Spleen (tissue), 11 donors: ENCODE results near the gene ZKSCAN1. TPM values are rescaled to one million over a fixed set of nuclear protein-coding genes. Genes with fewer than 3 reads are reported as not detected.
"Not testable (repeated sequence)": the region's sequence is repeated elsewhere in the genome, so short reads cannot be mapped to it uniquely, and the experiment has no call there.

Experiments used
- DNase-seq: peaks from one replicate; pipeline ENCODE4 v3.0.0-alpha.2; 2020
- H3K27ac ChIP-seq, 8 donors: fragments of 200-600 bp; sonication (generic) in 7 of 8; 1 replicate in 4 of 8; 2 replicates in 4 of 8; pipeline versions ENCODE4 v1.5.0 to v1.8.0; 2016 to 2021; ENCODE audit warnings: inconsistent platforms in 4 of 8, mild to moderate bottlenecking in 4 of 8, moderate library complexity in 1 of 8
- H3K27me3 ChIP-seq, 7 donors: fragments of 200-600 bp; sonication (generic) in 6 of 7; replicated peaks in 1 of 7; 1 replicate in 4 of 7; 2 replicates in 3 of 7; pipeline versions ENCODE4 v1.5.0 to v1.8.0; 2016 to 2021; ENCODE audit warnings: inconsistent platforms in 3 of 7, mild to moderate bottlenecking in 1 of 7
- H3K36me3 ChIP-seq, 6 donors: fragments of 200-600 bp; sonication (generic) in 5 of 6; 1 replicate in 4 of 6; 2 replicates in 2 of 6; pipeline versions ENCODE4 v1.5.0 to v1.8.0; 2016 to 2021; ENCODE audit warnings: inconsistent platforms in 2 of 6
- H3K4me1 ChIP-seq, 6 donors: fragments of 200-600 bp; sonication (generic) in 5 of 6; 1 replicate in 3 of 6; 2 replicates in 3 of 6; pipeline versions ENCODE4 v1.5.0 to v1.8.0; 2016 to 2021; ENCODE audit warnings: inconsistent platforms in 3 of 6
- H3K4me3 ChIP-seq, 8 donors: fragments of 200-600 bp; sonication (generic) in 7 of 8; 1 replicate in 4 of 8; 2 replicates in 4 of 8; pipeline versions ENCODE4 v1.5.0 to v1.8.0; 2016 to 2021; ENCODE audit warnings: inconsistent platforms in 4 of 8, mild to moderate bottlenecking in 4 of 8, moderate library complexity in 2 of 8
- H3K9me3 ChIP-seq, 8 donors: fragments of 200-600 bp; sonication (generic) in 7 of 8; 1 replicate in 4 of 8; 2 replicates in 4 of 8; pipeline versions ENCODE4 v1.5.0 to v1.8.0; 2016 to 2021; ENCODE audit warnings: inconsistent platforms in 4 of 8
- CTCF ChIP-seq, 11 experiments: fragments of 200-600 bp in 7 of 11; fragments of 450-650 bp in 4 of 11; sonication (generic) in 4 of 11; IDR thresholded peaks in 8 of 11; conservative IDR thresholded peaks in 3 of 11; 1 replicate in 7 of 11; 2 replicates in 4 of 11; pipeline versions ENCODE4 v1.4.0 to v1.8.0; 2016 to 2021; ENCODE audit warnings: antibody characterized with exemption in 11 of 11, inconsistent platforms in 4 of 11, mild to moderate bottlenecking in 1 of 11
- POLR2A ChIP-seq, 3 donors: fragments of 450-650 bp; IDR thresholded peaks; one replicate each; pipeline ENCODE4 v1.5.1; 2017; ENCODE audit warnings: antibody characterized with exemption in 3 of 3, mild to moderate bottlenecking in 1 of 3
- POLR2AphosphoS5 ChIP-seq, 3 donors: sonication (generic); formaldehyde crosslinking; IDR thresholded peaks; one replicate each; pipeline ENCODE4 v1.5.1; 2017; ENCODE audit warnings: antibody characterized with exemption in 3 of 3
- WGBS, 5 donors: extraction: QIAGEN DNeasy Blood & Tissue Kit in 3 of 5; methylation state at CpG; one replicate each; pipeline versions ENCODE4 v1.1.5 to v1.1.7; 2013 to 2018; 5-methylcytosine and 5-hydroxymethylcytosine counted together
- intact Hi-C: fragments of 100-400 bp; cut with DNase I; formaldehyde crosslinking; loops from one replicate; pipeline ENCODE4 v1.15.0; 2023; ENCODE audit warnings: low total_unique reads
- polyA plus RNA-seq, 3 donors: library from polyadenylated mRNA; stranded (reverse); fragments of 200-250 nt; gene quantifications; one replicate each; pipeline ENCODE4 v1.2.1, GENCODE V29; 2013
- total RNA-seq, 7 donors: library from RNA; depleted of rRNA in 3 of 7; stranded (reverse); fragments of >200 nt in 3 of 7; fragmentation: NEBNext Ultra II Directional in 4 of 7; extraction: Animal tissue kit (Norgen Biotek cat#: 25700) in 4 of 7; gene quantifications; one replicate each; pipeline versions ENCODE4 v1.1.0 to v1.2.1, GENCODE V29; 2016 to 2021
- donor health status: healthy with polysubstance abuse.
- donor health status: DM: no; HTN: no; CAD: no; lungs with moderate emphysema.
- donor health status: DM: no; HTN: no; CAD: no.
- donor health status: Bipolar disorder and iron deficiency.
- donor health status: healthy.
- donor health status: DM: no; HTN: no; CAD: no.
- donor health status: DM: yes; HTN: yes; CAD: no.

The ZKSCAN1 gene
- total and polyA plus RNA-seq, 10 donors = 7.3 to 77.9 (median 32.7) TPM

- Histone ChIP-seq H3K9me3 (no peaks in the 10 kb centered on the region), H3K27me3 (peaks cover 0 to 16% (median 0%) of the 10 kb centered on the region in 7 donors), H3K4me3 (no peak overlapping the region), H3K36me3 (no peaks in the 10 kb centered on the region), H3K27ac (no peak overlapping the region), H3K4me1 (peaks cover 0 to 1% (median 0%) of the 10 kb centered on the region in 6 donors)
- 66 to 96% (median 86%) methylated on average over 1 of the region's 1 CpG for WGBS, 5 donors
- no peak for DNase-seq
- TF ChIP-seq CTCF (IDR thresholded peaks at IDR 0.05 in 8 of 11, conservative IDR thresholded peaks at IDR 0.05 in 3 of 11) = no peak
- TF ChIP-seq POLR2A (IDR thresholded peaks at IDR 0.05) = no peak
- no peak for TF ChIP-seq POLR2AphosphoS5 (IDR thresholded peaks at IDR 0.05)
- intact Hi-C loops = no loop called here
These were observed 40.7 kb upstream of the ZKSCAN1 start for GRCh38 chr7:99974681-99975080.

GRCh38 chr7:99975782-99976521, 39.4 kb upstream of the ZKSCAN1 start, which contains the start of gene AZGP1:
Gene AZGP1, minus strand, starts transcription at chr7:99976031. Its CDS starts 11 bp downstream, at chr7:99976020.
- peaks cover 0 to 6% (median 0%) of the 10 kb centered on the region in 6 donors for H3K4me1 ChIP-seq
- H3K27ac ChIP-seq = no peak within 1 kb of the TSS
- no peaks in the 10 kb centered on the region for H3K9me3 ChIP-seq
- intact Hi-C loops = no loop called here
- H3K36me3 ChIP-seq = no peaks in the 10 kb centered on the region
- WGBS, 5 donors = 70 to 91% (median 76%) methylated on average over 5 of the region's 5 CpGs
- no peak within 1 kb of the TSS for H3K4me3 ChIP-seq
- H3K27me3 ChIP-seq = peaks cover 0 to 16% (median 0%) of the 10 kb centered on the region in 7 donors
- no peak for DNase-seq
- TF ChIP-seq POLR2AphosphoS5 (IDR thresholded peaks at IDR 0.05) (no peak), POLR2A (IDR thresholded peaks at IDR 0.05) (no peak), CTCF (IDR thresholded peaks at IDR 0.05 in 8 of 11, conservative IDR thresholded peaks at IDR 0.05 in 3 of 11) (no peak)

- intact Hi-C loops = no loop called here
- TF ChIP-seq POLR2AphosphoS5 (IDR thresholded peaks at IDR 0.05) = no peak
- no peak for TF ChIP-seq POLR2A (IDR thresholded peaks at IDR 0.05)
- no peak for TF ChIP-seq CTCF (IDR thresholded peaks at IDR 0.05 in 8 of 11, conservative IDR thresholded peaks at IDR 0.05 in 3 of 11)
- WGBS, 5 donors = 84 to 90% (median 85%) methylated on average over 13 of the region's 13 CpGs
These were observed 38.8 kb upstream of the ZKSCAN1 start for GRCh38 chr7:99976626-99977025.

GRCh38 chr7:99979814-99980225, 35.6 kb upstream of the ZKSCAN1 start:
- intact Hi-C loops = loop anchor here (10.0 kb wide), 1 partner anchor 95 kb away; no protein-coding TSS in a partner anchor
- peak; percentile 84 for DNase-seq

More at GRCh38 chr7:99976626-99977025, 38.8 kb upstream of the ZKSCAN1 start:
- peaks cover 0 to 6% (median 0%) of the 10 kb centered on the region in 6 donors for H3K4me1 ChIP-seq
- H3K36me3 ChIP-seq = no peaks in the 10 kb centered on the region
- no peak overlapping the region for H3K4me3 ChIP-seq
- DNase-seq = no peak
- no peaks in the 10 kb centered on the region for H3K9me3 ChIP-seq
- H3K27ac ChIP-seq = no peak overlapping the region
- H3K27me3 ChIP-seq = peaks cover 0 to 16% (median 0%) of the 10 kb centered on the region in 7 donors

GRCh38 chr7:99980448-99980872, 34.9 kb upstream of the ZKSCAN1 start:
- H3K9me3 ChIP-seq, H3K4me3 ChIP-seq, H3K27ac ChIP-seq, DNase-seq, H3K36me3 ChIP-seq, H3K4me1 ChIP-seq: not testable (repeated sequence)
- intact Hi-C loops = loop anchor here (10.0 kb wide), 1 partner anchor 94 kb away; no protein-coding TSS in a partner anchor
- WGBS, 5 donors = 43 to 67% (median 61%) methylated on average over 3 to 4 of the region's 4 CpGs
- H3K27me3 ChIP-seq = peaks cover 0 to 16% (median 0%) of the 10 kb centered on the region in 7 donors

More at GRCh38 chr7:99979814-99980225, 35.6 kb upstream of the ZKSCAN1 start:
- 16 to 32% (median 25%) methylated on average over 7 to 10 of the region's 10 CpGs for WGBS, 5 donors
- H3K4me1 ChIP-seq, H3K27ac ChIP-seq, H3K36me3 ChIP-seq, H3K9me3 ChIP-seq, H3K4me3 ChIP-seq: not testable (repeated sequence)
- H3K27me3 ChIP-seq = peaks cover 0 to 16% (median 0%) of the 10 kb centered on the region in 7 donors
- TF ChIP-seq CTCF (IDR thresholded peaks at IDR 0.05 in 8 of 11, conservative IDR thresholded peaks at IDR 0.05 in 3 of 11) = peak; percentile 33 to 83 (median 70)

GRCh38 chr7:99981066-99981465, 34.3 kb upstream of the ZKSCAN1 start:
- H3K4me1 ChIP-seq, H3K9me3 ChIP-seq, DNase-seq, H3K36me3 ChIP-seq, H3K27ac ChIP-seq, H3K4me3 ChIP-seq: not testable (repeated sequence)
- 83 to 92% (median 88%) methylated on average over 7 of the region's 7 CpGs for WGBS, 5 donors
- intact Hi-C loops = loop anchor here (10.0 kb wide), 1 partner anchor 94 kb away; no protein-coding TSS in a partner anchor
- H3K27me3 ChIP-seq = peaks cover 0 to 12% (median 0%) of the 10 kb centered on the region in 7 donors
